ENCODE results near the gene RHO. TPM values are rescaled to one million over a fixed set of nuclear protein-coding genes. Genes with fewer than 3 reads are reported as not detected.
A peak's percentile ranks its signal among the peaks of the same experiment; 100 is the strongest.
"Not testable (repeated sequence)": the region's sequence is repeated elsewhere in the genome, so short reads cannot be mapped to it uniquely, and the experiment has no call there.

The RHO gene
- total RNA-seq, 1 donor from 2014 or later, result not detected

DNA sequence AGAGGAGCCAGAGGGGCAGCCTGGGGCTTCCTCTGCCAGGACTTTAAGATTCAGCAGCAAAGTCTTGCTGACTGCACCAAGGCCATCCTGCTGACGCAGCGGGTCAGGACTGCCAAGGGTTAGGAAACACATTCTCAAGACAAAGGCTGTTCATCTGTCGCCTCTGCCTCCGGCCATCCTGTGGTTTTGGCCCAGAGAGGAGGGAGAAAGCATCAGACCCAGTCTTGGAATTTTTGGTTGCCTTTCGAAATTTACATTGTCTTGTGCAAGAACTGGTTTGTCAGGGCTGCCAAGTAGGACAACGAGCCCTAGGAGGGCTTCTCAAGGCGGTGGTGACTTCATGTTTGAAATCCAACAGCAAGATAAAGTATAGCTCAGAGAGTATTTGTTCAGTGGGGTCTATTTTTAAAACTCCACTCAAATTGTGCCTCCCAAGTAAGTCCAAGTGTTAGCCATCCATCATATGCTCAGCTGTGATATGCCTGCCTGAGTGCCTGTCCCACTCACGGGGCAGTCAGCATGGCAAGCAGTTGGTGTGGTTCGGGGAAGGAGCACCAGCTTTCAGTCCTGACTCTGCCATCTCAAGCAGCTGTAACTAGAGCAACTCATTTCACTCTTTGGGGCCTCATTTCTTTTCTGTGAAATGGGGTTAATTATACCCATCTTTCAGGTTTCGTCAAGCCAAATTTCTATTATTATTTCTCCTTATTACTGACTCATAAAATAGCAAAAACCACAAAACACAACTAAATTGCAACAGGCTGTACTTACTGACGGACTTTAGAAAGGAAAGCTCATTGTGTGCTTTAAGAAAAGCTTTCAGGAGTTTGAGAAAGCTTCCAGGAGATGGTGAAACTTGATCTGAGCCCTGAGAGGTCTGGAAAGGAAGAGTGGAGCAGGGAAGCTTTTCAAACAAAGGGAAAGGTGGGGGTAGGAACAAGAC is 42.4 kb upstream of the RHO start:
- Histone ChIP-seq H3K36me3 (ENCODE audit: control insufficient read depth, insufficient read depth, low read length) (no peaks in the 10 kb centered on the region), H3K4me3 (ENCODE audit: low read depth, low read length) (no peak overlapping the region), H3K27me3 (ENCODE audit: control insufficient read depth, insufficient read depth, low read length) (no peaks in the 10 kb centered on the region)
- peak; percentile 82 for FAIRE-seq
- peak; percentile 92 for DNase-seq (ENCODE audit: low read depth)
- TF ChIP-seq, protein P1, sequence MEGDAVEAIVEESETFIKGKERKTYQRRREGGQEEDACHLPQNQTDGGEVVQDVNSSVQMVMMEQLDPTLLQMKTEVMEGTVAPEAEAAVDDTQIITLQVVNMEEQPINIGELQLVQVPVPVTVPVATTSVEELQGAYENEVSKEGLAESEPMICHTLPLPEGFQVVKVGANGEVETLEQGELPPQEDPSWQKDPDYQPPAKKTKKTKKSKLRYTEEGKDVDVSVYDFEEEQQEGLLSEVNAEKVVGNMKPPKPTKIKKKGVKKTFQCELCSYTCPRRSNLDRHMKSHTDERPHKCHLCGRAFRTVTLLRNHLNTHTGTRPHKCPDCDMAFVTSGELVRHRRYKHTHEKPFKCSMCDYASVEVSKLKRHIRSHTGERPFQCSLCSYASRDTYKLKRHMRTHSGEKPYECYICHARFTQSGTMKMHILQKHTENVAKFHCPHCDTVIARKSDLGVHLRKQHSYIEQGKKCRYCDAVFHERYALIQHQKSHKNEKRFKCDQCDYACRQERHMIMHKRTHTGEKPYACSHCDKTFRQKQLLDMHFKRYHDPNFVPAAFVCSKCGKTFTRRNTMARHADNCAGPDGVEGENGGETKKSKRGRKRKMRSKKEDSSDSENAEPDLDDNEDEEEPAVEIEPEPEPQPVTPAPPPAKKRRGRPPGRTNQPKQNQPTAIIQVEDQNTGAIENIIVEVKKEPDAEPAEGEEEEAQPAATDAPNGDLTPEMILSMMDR (IDR thresholded peaks at IDR 0.05; ENCODE audit: insufficient read depth, low read length, severe bottlenecking), result no peak

DNA sequence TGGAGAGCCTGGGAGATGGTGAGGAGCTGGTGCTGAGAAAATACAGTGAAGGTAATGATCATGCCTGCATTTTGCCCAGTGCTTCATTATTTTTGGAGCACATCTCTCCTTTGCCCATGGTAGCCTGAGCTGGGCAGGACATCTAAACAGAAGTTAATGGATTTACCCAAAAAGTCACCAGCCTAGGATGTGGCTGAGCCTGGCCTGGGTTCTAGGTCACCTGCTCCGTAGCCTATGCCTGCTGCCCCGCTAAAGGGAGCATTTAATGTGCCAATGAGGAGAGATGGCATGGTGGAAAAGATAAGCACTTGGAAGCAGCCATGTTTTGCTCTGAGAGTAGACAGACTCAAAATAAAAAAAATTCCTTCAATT is 41.8 kb upstream of the RHO start:
- FAIRE-seq (no peak), DNase-seq (ENCODE audit: low read depth) (no peak)
- TF ChIP-seq, protein P1 (IDR thresholded peaks at IDR 0.05; ENCODE audit: insufficient read depth, low read length, severe bottlenecking), result no peak
- Histone ChIP-seq H3K27me3 (ENCODE audit: control insufficient read depth, insufficient read depth, low read length) (no peaks in the 10 kb centered on the region), H3K4me3 (ENCODE audit: low read depth, low read length) (no peak overlapping the region), H3K36me3 (ENCODE audit: control insufficient read depth, insufficient read depth, low read length) (no peaks in the 10 kb centered on the region)

DNA sequence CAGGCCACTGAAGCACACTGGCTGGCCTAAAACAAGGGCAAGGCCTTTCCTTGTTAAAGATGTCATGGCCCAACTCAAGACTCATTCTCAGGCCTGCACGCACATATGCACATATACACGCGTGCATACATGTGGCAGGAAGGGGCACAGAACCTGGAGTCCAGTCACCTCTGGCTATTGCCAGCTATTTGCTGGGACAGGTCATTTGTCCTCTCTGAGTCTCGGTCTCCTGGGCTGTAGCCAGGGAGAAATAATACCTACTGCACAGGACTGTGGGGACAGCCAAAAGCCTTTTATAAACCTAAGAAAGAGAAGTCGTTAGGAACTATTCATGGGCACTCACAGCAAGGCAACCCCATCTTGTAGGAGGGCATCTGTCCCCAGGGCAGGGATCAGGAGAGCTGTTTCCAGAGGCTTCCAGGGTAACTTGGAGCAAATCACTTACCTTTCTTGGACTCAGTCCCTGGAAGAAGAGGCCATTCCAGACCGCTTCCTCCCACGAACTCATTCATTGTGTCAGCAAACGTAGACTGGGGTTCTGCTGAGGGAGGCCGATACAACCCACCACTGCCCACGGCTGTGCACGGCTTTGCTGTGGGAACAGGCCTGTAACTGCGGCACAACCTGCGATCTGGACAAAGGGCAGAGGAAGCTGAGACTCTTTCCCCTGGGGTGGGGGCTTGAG is 41.1 kb upstream of the RHO start:
- TF ChIP-seq, protein P1 (IDR thresholded peaks at IDR 0.05; ENCODE audit: insufficient read depth, low read length, severe bottlenecking), result no peak

DNA sequence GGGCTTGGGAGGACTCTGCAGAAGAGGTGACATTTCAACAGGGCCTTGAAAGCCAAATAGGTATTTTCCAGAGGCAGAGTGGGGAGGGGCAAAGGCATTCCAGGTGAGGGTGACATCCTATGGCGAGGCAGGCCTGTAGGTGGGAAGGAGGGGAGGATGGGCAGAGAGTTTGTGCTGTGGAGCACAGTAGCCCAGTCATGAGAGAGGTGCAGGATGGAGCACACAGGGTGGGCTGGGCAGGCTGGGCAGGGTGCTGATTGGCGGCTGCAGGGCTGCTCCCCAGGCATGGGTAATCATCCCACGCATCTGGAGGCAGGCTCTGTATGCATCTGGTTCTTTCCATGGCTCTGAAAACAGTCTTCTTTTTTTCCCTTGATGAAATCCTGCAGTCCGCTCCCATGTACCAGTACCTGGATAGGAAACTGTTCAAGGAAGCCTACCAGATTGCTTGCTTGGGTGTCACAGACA is 40.5 kb upstream of the RHO start:
- H3K27me3 ChIP-seq (ENCODE audit: control insufficient read depth, insufficient read depth, low read length); H3K36me3 ChIP-seq (ENCODE audit: control insufficient read depth, insufficient read depth, low read length); FAIRE-seq; DNase-seq (ENCODE audit: low read depth); H3K4me3 ChIP-seq (ENCODE audit: low read depth, low read length): not testable (repeated sequence)

More for the DNA sequence above, 41.1 kb upstream of the RHO start:
- no peak overlapping the region for H3K4me3 ChIP-seq (ENCODE audit: low read depth, low read length)
- H3K27me3 ChIP-seq (ENCODE audit: control insufficient read depth, insufficient read depth, low read length), result no peaks in the 10 kb centered on the region
- H3K36me3 ChIP-seq (ENCODE audit: control insufficient read depth, insufficient read depth, low read length), result no peaks in the 10 kb centered on the region
- DNase-seq (ENCODE audit: low read depth) (no peak), FAIRE-seq (no peak)

DNA sequence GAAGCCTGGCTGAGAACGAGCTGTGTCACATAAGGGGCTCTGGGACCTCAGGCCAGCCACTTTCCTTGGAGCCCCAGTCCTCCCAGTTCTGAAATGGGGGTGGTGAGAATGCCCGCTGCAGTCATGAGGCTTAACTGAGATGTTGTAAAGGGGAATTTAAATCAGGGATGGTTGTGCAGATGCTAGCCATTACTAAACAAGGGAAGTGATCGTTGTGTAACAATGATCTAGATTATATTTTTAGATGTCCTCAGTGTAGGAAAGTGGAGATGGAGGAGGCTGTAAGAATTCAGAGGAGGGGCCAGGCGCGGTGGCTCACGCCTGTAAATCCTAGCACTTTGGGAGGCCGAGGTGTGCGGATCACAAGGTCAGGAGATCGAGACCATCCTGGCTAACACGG is 39.2 kb upstream of the RHO start:
- H3K36me3 ChIP-seq (ENCODE audit: control insufficient read depth, insufficient read depth, low read length); H3K27me3 ChIP-seq (ENCODE audit: control insufficient read depth, insufficient read depth, low read length); H3K4me3 ChIP-seq (ENCODE audit: low read depth, low read length); FAIRE-seq; DNase-seq (ENCODE audit: low read depth): not testable (repeated sequence)

DNA sequence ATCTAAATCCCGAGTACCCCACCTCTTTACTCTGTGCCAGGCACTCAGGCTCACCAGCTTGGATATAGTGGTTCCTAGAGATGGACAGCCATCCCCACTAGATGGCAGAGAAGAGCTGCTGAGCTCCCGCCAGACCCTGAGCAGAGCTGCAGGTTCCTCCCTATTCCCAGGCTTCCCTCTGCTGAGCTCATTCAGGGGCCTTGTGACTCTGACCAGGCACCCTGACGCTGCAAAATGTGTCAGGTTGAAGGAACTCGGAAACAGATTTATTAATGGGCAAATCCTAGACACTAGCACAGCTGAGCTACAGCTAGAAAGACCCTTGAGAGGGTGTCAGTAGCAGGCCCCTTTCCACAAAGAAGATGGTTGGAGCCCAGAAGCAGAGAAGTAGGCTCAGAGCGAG is 38.2 kb upstream of the RHO start:
- Histone ChIP-seq H3K27me3 (ENCODE audit: control insufficient read depth, insufficient read depth, low read length) (no peaks in the 10 kb centered on the region), H3K4me3 (ENCODE audit: low read depth, low read length) (no peak overlapping the region), H3K36me3 (ENCODE audit: control insufficient read depth, insufficient read depth, low read length) (no peaks in the 10 kb centered on the region)
- TF ChIP-seq, protein P1 (IDR thresholded peaks at IDR 0.05; ENCODE audit: insufficient read depth, low read length, severe bottlenecking), result peak; percentile 90
- FAIRE-seq (peak; percentile 32), DNase-seq (ENCODE audit: low read depth) (peak; percentile 87)

DNA sequence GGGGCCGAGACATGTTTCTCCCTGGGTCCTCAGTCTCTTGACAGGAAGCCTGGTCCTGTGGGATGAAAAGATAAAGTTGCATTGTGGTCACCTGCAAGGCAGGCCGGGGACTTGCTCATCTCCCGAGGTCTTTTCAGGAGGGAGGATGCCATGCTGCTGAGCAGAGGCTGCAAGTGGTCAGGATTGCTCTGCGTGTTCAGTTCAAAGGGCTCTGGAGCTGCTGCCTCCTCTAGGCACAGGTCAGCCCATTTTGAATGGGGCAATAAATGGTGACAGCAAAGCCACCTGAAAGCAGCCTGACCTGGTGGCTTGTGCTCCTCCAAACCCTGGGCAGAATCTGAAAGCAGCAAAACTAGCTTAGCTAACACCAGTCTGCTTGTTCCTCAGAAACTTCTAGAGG is 37.4 kb upstream of the RHO start:
- not testable (repeated sequence) for DNase-seq (ENCODE audit: low read depth); H3K27me3 ChIP-seq (ENCODE audit: control insufficient read depth, insufficient read depth, low read length); H3K36me3 ChIP-seq (ENCODE audit: control insufficient read depth, insufficient read depth, low read length); H3K4me3 ChIP-seq (ENCODE audit: low read depth, low read length)
- peak; percentile 18 for FAIRE-seq

All from bronchial epithelial cell (primary cell).